IMR-90 (cell line): ENCODE data around the gene DAAM1. TPM values are rescaled to one million over a fixed set of nuclear protein-coding genes. Genes with fewer than 3 reads are reported as not detected.

Source experiments
- ATAC-seq: fragments of 200-7000 bp; cut with Tn5 transposase; 2 replicates; pipeline ENCODE4 v1.9.1; 2020; ENCODE audit warnings: low read depth, mild to moderate bottlenecking, moderate library complexity
- BruUV-seq: library from RNA; stranded (reverse); fragments of 400-500 nt; replicated peaks from 2 replicates; lab custom pipeline; 2021; lab: Mats Ljungman, UMichigan
- CTCF ChIA-PET: fragments of 300-600 bp; formaldehyde crosslinking; extraction: SDS; loops from one replicate; lab custom pipeline; 2021; ENCODE audit warnings: antibody characterized with exemption; lab: Yijun Ruan, JAX
- POLR2A ChIA-PET: fragments of 300-600 bp; sonication (Branson Sonifier 250); formaldehyde crosslinking; loops from one replicate; lab custom pipeline; 2022; ENCODE audit warnings: antibody characterized with exemption; ENCODE audit not compliant: unreplicated experiment; lab: Charles Lee
- DNase-seq: peaks from one replicate; pipeline ENCODE4 v3.0.0; 2013
- H2AFZ ChIP-seq: replicated peaks from 2 replicates; pipeline ENCODE3; 2013; ENCODE audit warnings: low read length, mild to moderate bottlenecking; ENCODE audit not compliant: poor library complexity
- H2AK5ac ChIP-seq: 2 replicates; pipeline ENCODE4 v1.6.1; 2013; ENCODE audit warnings: low read depth, low read length, inconsistent platforms
- H2AK9ac ChIP-seq: replicated peaks from 2 replicates; pipeline ENCODE3; 2013; ENCODE audit warnings: mild to moderate bottlenecking, low read depth, low read length, moderate library complexity; ENCODE audit not compliant: poor library complexity
- H2BK120ac ChIP-seq: 2 replicates; pipeline ENCODE4 v1.6.1; 2013; ENCODE audit warnings: low read depth, low read length, inconsistent platforms
- H2BK15ac ChIP-seq: 3 replicates; pipeline ENCODE4 v1.6.1; 2013; ENCODE audit warnings: low read depth, low read length, inconsistent platforms
- H2BK20ac ChIP-seq: 2 replicates; pipeline ENCODE4 v1.6.1; 2013; ENCODE audit warnings: low read depth, mild to moderate bottlenecking, inconsistent platforms, low read length, moderate library complexity
- H2BK5ac ChIP-seq: 2 replicates; pipeline ENCODE4 v1.6.1; 2013; ENCODE audit warnings: mild to moderate bottlenecking, low read depth, low read length, inconsistent platforms; ENCODE audit not compliant: poor library complexity, severe bottlenecking
- H3K14ac ChIP-seq: replicated peaks from 2 replicates; pipeline ENCODE4 v1.6.1; 2013; ENCODE audit warnings: low read depth, low read length, inconsistent platforms
- H3K18ac ChIP-seq: 2 replicates; pipeline ENCODE4 v1.6.1; 2013; ENCODE audit warnings: low read depth, low read length, control low read depth
- H3K23ac ChIP-seq: 2 replicates; pipeline ENCODE4 v1.6.1; 2013; ENCODE audit warnings: low read depth, low read length, inconsistent platforms
- H3K27ac ChIP-seq: 2 replicates; pipeline ENCODE4 v1.5.1; 2013; ENCODE audit warnings: mild to moderate bottlenecking, control low read depth, low read length; ENCODE audit not compliant: insufficient read depth
- H3K27me3 ChIP-seq: 2 replicates; pipeline ENCODE4 v1.6.1; 2013; ENCODE audit warnings: low read length; ENCODE audit not compliant: control insufficient read depth, insufficient read depth
- H3K36me3 ChIP-seq: 2 replicates; pipeline ENCODE4 v1.6.1; 2013; ENCODE audit warnings: low read length, mixed read lengths; ENCODE audit not compliant: control insufficient read depth, insufficient read depth
- H3K4ac ChIP-seq: 2 replicates; pipeline ENCODE4 v1.6.1; 2013; ENCODE audit warnings: low read depth, low read length, inconsistent platforms
- H3K4me1 ChIP-seq: 2 replicates; pipeline ENCODE4 v1.6.1; 2013; ENCODE audit warnings: low read length, mixed read lengths; ENCODE audit not compliant: control insufficient read depth, insufficient read depth
- H3K4me2 ChIP-seq: 2 replicates; pipeline ENCODE4 v1.6.1; 2013; ENCODE audit warnings: low read depth, mild to moderate bottlenecking, control low read depth, low read length, moderate library complexity
- H3K4me3 ChIP-seq: 2 replicates; pipeline ENCODE4 v1.5.1; 2013; ENCODE audit warnings: low read depth, mild to moderate bottlenecking, control low read depth, low read length, moderate library complexity; ENCODE audit not compliant: insufficient read depth
- H3K56ac ChIP-seq: 2 replicates; pipeline ENCODE4 v1.6.1; 2013; ENCODE audit warnings: low read length, inconsistent platforms; ENCODE audit not compliant: insufficient read depth; ENCODE audit errors: extremely low read depth
- H3K79me1 ChIP-seq, 2 experiments: 2 replicates each; pipeline ENCODE4 v1.6.1; 2013; ENCODE audit warnings: low read length in 2 of 2, inconsistent platforms in 1 of 2, low read depth in 1 of 2
- H3K9ac ChIP-seq: 2 replicates; pipeline ENCODE4 v1.6.1; 2013; ENCODE audit warnings: low read depth, low read length, control low read depth
- H3K9me1 ChIP-seq: 2 replicates; pipeline ENCODE4 v1.6.1; 2013; ENCODE audit warnings: low read length, inconsistent platforms; ENCODE audit not compliant: insufficient read depth
- H3K9me3 ChIP-seq: 2 replicates; pipeline ENCODE4 v1.6.1; 2013; ENCODE audit warnings: low read length; ENCODE audit not compliant: control insufficient read depth, insufficient read depth
- H4K20me1 ChIP-seq: 2 replicates; pipeline ENCODE4 v1.6.1; 2013; ENCODE audit warnings: low read length, inconsistent platforms; ENCODE audit not compliant: insufficient read depth
- H4K5ac ChIP-seq: 2 replicates; pipeline ENCODE4 v1.6.1; 2013; ENCODE audit warnings: mild to moderate bottlenecking, low read depth, low read length, control low read depth
- H4K8ac ChIP-seq, 2 experiments: 2 replicates each; pipeline ENCODE4 v1.6.1; 2013; ENCODE audit warnings: low read depth in 2 of 2, low read length in 2 of 2, control low read depth in 1 of 2, inconsistent platforms in 1 of 2
- H4K91ac ChIP-seq: 2 replicates; pipeline ENCODE4 v1.6.1; 2013; ENCODE audit warnings: low read depth, low read length, inconsistent platforms; ENCODE audit not compliant: insufficient read depth
- BHLHE40 ChIP-seq: fragments of 150-350 bp; IDR thresholded peaks from 2 replicates; pipeline ENCODE4 v1.6.1; 2016; ENCODE audit warnings: mild to moderate bottlenecking, low read depth, low read length
- CHD1 ChIP-seq: IDR thresholded peaks from 2 replicates; pipeline ENCODE4 v1.6.1; 2012; ENCODE audit warnings: low read depth, low read length, improper control_type of control experiment
- CTCF ChIP-seq: conservative IDR thresholded peaks from 2 replicates; pipeline ENCODE4 v1.5.1; 2012; ENCODE audit warnings: mild to moderate bottlenecking, low read depth, low read length, improper control_type of control experiment
- FOS ChIP-seq: fragments of 150-350 bp; IDR thresholded peaks from 2 replicates; pipeline ENCODE4 v1.6.1; 2016; ENCODE audit warnings: low read depth, low read length
- MAFK ChIP-seq: IDR thresholded peaks from 2 replicates; pipeline ENCODE4 v1.6.1; 2012; ENCODE audit warnings: low read depth, low read length, improper control_type of control experiment
- MXI1 ChIP-seq: IDR thresholded peaks from 2 replicates; pipeline ENCODE4 v1.6.1; 2012; ENCODE audit warnings: low read depth, mild to moderate bottlenecking, low read length, moderate library complexity, borderline replicate concordance
- RAD21 ChIP-seq: IDR thresholded peaks from 2 replicates; pipeline ENCODE4 v1.6.1; 2012; ENCODE audit warnings: low read length, improper control_type of control experiment
- SMC3 ChIP-seq: fragments of 150-350 bp; IDR thresholded peaks from 2 replicates; pipeline ENCODE4 v1.6.1; 2016; ENCODE audit warnings: low read depth, mild to moderate bottlenecking, antibody characterized with exemption, low read length, moderate library complexity
- WGBS, 2 experiments: methylation state at CpG; one replicate each; pipeline versions ENCODE4 v1.1.5 to v1.1.7; 2013; ENCODE audit warnings: missing lambda C conversion rate in 2 of 2; ENCODE audit not compliant: insufficient read length in 1 of 2; ENCODE audit errors: extremely low coverage in 2 of 2; 5-methylcytosine and 5-hydroxymethylcytosine counted together
- dilution Hi-C: fragments of 300-500 bp; cut with HindIII; formaldehyde crosslinking; loops from one replicate; pipeline ENCODE4 v1.14.3; 2018; ENCODE audit warnings: low sequenced_read_pairs; ENCODE audit not compliant: unreplicated experiment
- in situ Hi-C: fragments of 300-500 bp; cut with MboI; formaldehyde crosslinking; loops from 3 replicates; pipeline ENCODE4 v1.14.3; 2019; ENCODE audit warnings: low sequenced_read_pairs, inconsistent platforms, mixed read lengths
- intact Hi-C: fragments of 100-400 bp; cut with micrococcal nuclease; formaldehyde crosslinking; loops from 2 replicates; pipeline ENCODE4 v1.10.0; 2022
- polyA plus RNA-seq, 3 experiments: library from polyadenylated mRNA; depleted of rRNA; stranded (reverse); fragments of >200 nt; gene quantifications; 2 replicates each; pipeline ENCODE4 v1.2.3, GENCODE V29; 2012; ENCODE audit warnings: low replicate concordance in 1 of 3
- total RNA-seq: library from RNA; depleted of rRNA; stranded (reverse); fragments of >200 nt; gene quantifications from 2 replicates; pipeline ENCODE4 v1.2.3, GENCODE V29; 2012

Gene DAAM1
- total and polyA plus RNA-seq, 2 of the 4 experiments (the other 2 are of a cell fraction): 4.8 to 5.4 TPM

- no peaks in the 10 kb centered on the region for H4K20me1 ChIP-seq
- no peak overlapping the region for H3K4me3 ChIP-seq
- no peaks in the 10 kb centered on the region for H3K27me3 ChIP-seq
- no peaks in the 10 kb centered on the region; a peak in 1 of 4 replicates for H3K79me1 ChIP-seq
- H2AK5ac ChIP-seq: no peak overlapping the region
- no peak overlapping the region for H2BK20ac ChIP-seq
- TF ChIP-seq MAFK (no peak), RAD21 (no peak), BHLHE40 (no peak), CTCF (no peak), MXI1 (no peak), FOS (no peak), SMC3 (no peak), CHD1 (no peak)
- no peak overlapping the region for H3K9ac ChIP-seq
- dilution Hi-C loops: no loop called here
- peaks cover 13% of the 10 kb centered on the region for H3K4me1 ChIP-seq
- no peak overlapping the region for H3K18ac ChIP-seq
- H4K91ac ChIP-seq: no peak overlapping the region
- ATAC-seq (no peak), DNase-seq (no peak)
- H3K4ac ChIP-seq: no peak overlapping the region
- no peak overlapping the region for H3K56ac ChIP-seq
- ChIA-PET CTCF (no interaction called here), POLR2A (no interaction called here)
- H2BK120ac ChIP-seq: no peak overlapping the region
- H3K14ac ChIP-seq: no peak overlapping the region
- no peak overlapping the region for H4K5ac ChIP-seq
- H3K27ac ChIP-seq: no peak overlapping the region
- in situ Hi-C loops: no loop called here
- no peaks in the 10 kb centered on the region for H3K9me3 ChIP-seq
- H2AFZ ChIP-seq: no peak overlapping the region
- intact Hi-C loops: no loop called here
- H3K36me3 ChIP-seq: peaks cover 10% of the 10 kb centered on the region
- H2BK5ac ChIP-seq: no peak overlapping the region
- H2AK9ac ChIP-seq: no peak overlapping the region
- H3K9me1 ChIP-seq: peaks cover 9% of the 10 kb centered on the region
- H3K23ac ChIP-seq: no peak overlapping the region
- BruUV-seq: no TSS peak
- no peak overlapping the region for H2BK15ac ChIP-seq
- no CpG with 5 or more reads among the region's 3 CpGs for WGBS, 2 experiments
- H3K4me2 ChIP-seq: no peak overlapping the region
- H4K8ac ChIP-seq: no peak overlapping the region
Observed at GRCh38 chr14:59356767-59357166, 168.3 kb downstream of the DAAM1 start.
